ENCODE results near the gene TBC1D22A. TPM values are rescaled to one million over a fixed set of nuclear protein-coding genes. Genes with fewer than 3 reads are reported as not detected.

TBC1D22A gene
- polyA plus RNA-seq, 1 donor from 2014 or later, result 9.3 TPM

DNA sequence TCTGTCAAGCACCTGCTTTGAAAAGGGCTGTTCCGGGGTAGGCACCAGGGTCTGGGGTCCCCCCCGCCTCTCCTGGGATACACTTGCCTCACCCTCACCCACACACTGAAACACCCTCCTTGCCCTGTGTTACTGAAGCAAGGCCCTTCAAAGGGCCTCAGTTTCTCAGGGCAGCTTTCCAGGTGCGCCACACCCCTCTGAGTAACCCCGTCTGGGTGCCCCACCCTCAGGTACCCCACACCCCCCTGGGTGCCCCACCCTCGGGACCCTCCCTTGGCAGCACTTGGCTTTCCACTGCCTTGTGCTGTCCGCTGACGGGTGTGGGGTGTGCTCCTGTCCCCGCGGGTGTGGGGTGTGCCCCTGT is 413.6 kb downstream of the TBC1D22A start:
- Histone ChIP-seq H3K4me2 (ENCODE audit: low read length) (no peak overlapping the region), H4K20me1 (ENCODE audit: insufficient read depth) (no peaks in the 10 kb centered on the region), H3K36me3 (ENCODE audit: insufficient read depth, low read length) (no peaks in the 10 kb centered on the region), H3K9me2 (ENCODE audit: insufficient read depth, low read length) (no peaks in the 10 kb centered on the region), H3K4me3 (ENCODE audit: low read length) (no peak overlapping the region), H3F3A (ENCODE audit: insufficient read depth, low read length, poor library complexity, severe bottlenecking) (no peaks in the 10 kb centered on the region), H3K79me2 (replicated peaks; ENCODE audit: insufficient read depth, low read length) (no peaks in the 10 kb centered on the region), H3K9me3 (ENCODE audit: low read length) (no peaks in the 10 kb centered on the region), H3K27ac (ENCODE audit: low read length) (no peak overlapping the region), H3K9ac (ENCODE audit: low read length) (no peak overlapping the region), H2AFZ (ENCODE audit: low read depth, low read length) (no peak overlapping the region), H3K27me3 (ENCODE audit: insufficient read depth, low read depth, low read length) (no peaks in the 10 kb centered on the region)
- TF ChIP-seq CTCF (IDR thresholded peaks at IDR 0.05; ENCODE audit: poor library complexity, severe bottlenecking) (no peak), EP300 (conservative IDR thresholded peaks at IDR 0.05; ENCODE audit: poor library complexity, severe bottlenecking) (no peak), EZH2 (IDR thresholded peaks at IDR 0.05; ENCODE audit: borderline replicate concordance, insufficient read depth, low read length, poor library complexity, severe bottlenecking) (no peak)

GRCh38 chr22:47176573-47177333 is 414.3 kb downstream of the TBC1D22A start:
- Histone ChIP-seq H3F3A (ENCODE audit: insufficient read depth, low read length, poor library complexity, severe bottlenecking) (no peaks in the 10 kb centered on the region), H4K20me1 (ENCODE audit: insufficient read depth) (no peaks in the 10 kb centered on the region), H3K4me2 (ENCODE audit: low read length) (no peak overlapping the region), H3K4me3 (ENCODE audit: low read length) (no peak overlapping the region), H3K79me2 (replicated peaks; ENCODE audit: insufficient read depth, low read length) (no peaks in the 10 kb centered on the region), H3K9ac (ENCODE audit: low read length) (no peak overlapping the region), H3K27me3 (ENCODE audit: insufficient read depth, low read depth, low read length) (no peaks in the 10 kb centered on the region), H3K36me3 (ENCODE audit: insufficient read depth, low read length) (no peaks in the 10 kb centered on the region), H3K27ac (ENCODE audit: low read length) (no peak overlapping the region), H3K9me2 (ENCODE audit: insufficient read depth, low read length) (no peaks in the 10 kb centered on the region), H2AFZ (ENCODE audit: low read depth, low read length) (no peak overlapping the region), H3K9me3 (ENCODE audit: low read length) (no peaks in the 10 kb centered on the region)
- TF ChIP-seq CTCF (IDR thresholded peaks at IDR 0.05; ENCODE audit: poor library complexity, severe bottlenecking), result no peak
- TF ChIP-seq RAD21 (conservative IDR thresholded peaks at IDR 0.05), result no peak
- TF ChIP-seq TAF1 (IDR thresholded peaks at IDR 0.05; ENCODE audit: low read depth), result no peak
- no peak for TF ChIP-seq REST (IDR thresholded peaks at IDR 0.05; ENCODE audit: borderline replicate concordance)
- TF ChIP-seq EZH2 (IDR thresholded peaks at IDR 0.05; ENCODE audit: borderline replicate concordance, insufficient read depth, low read length, poor library complexity, severe bottlenecking), result no peak
- no peak for TF ChIP-seq SMC3 (conservative IDR thresholded peaks at IDR 0.05; ENCODE audit: poor library complexity)
- no peak for TF ChIP-seq POLR2AphosphoS5 (IDR thresholded peaks at IDR 0.05)
- TF ChIP-seq MXI1 (conservative IDR thresholded peaks at IDR 0.05; ENCODE audit: poor library complexity, severe bottlenecking), result no peak
- TF ChIP-seq EP300 (conservative IDR thresholded peaks at IDR 0.05; ENCODE audit: poor library complexity, severe bottlenecking), result no peak
